ENCODE data around the gene ZDHHC6.

DNA sequence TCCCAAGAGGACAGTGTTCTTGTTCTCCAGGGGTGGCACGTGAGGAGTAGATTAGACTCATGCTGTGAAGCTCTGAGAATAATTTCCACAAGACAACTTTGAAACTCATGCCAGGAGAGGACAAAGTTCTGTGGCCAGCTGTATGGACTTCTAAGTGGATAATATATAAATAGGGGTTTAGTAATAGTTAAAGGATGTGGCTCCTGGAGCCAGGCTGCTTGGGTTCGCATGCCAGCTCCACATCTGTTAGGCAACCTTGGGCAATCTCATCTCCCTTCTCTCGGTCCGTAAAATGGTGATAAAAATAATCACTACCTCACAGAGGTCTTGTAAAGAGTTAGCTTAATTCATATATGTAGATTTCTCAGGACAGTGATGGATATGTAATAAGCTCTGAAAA is 37.0 kb downstream of the ZDHHC6 start:
- no peak for TF ChIP-seq CTCF (IDR thresholded peaks at IDR 0.05; ENCODE audit: low read length)
- no peak for TF ChIP-seq EZH2 (optimal IDR thresholded peaks at IDR 0.05; ENCODE audit: low read depth, low read length)
- no peak for TF ChIP-seq EZH2phosphoT487 (IDR thresholded peaks at IDR 0.05; ENCODE audit: low read length)
